ENCODE measurements around the gene ANP32E.

The ANP32E gene

DNA sequence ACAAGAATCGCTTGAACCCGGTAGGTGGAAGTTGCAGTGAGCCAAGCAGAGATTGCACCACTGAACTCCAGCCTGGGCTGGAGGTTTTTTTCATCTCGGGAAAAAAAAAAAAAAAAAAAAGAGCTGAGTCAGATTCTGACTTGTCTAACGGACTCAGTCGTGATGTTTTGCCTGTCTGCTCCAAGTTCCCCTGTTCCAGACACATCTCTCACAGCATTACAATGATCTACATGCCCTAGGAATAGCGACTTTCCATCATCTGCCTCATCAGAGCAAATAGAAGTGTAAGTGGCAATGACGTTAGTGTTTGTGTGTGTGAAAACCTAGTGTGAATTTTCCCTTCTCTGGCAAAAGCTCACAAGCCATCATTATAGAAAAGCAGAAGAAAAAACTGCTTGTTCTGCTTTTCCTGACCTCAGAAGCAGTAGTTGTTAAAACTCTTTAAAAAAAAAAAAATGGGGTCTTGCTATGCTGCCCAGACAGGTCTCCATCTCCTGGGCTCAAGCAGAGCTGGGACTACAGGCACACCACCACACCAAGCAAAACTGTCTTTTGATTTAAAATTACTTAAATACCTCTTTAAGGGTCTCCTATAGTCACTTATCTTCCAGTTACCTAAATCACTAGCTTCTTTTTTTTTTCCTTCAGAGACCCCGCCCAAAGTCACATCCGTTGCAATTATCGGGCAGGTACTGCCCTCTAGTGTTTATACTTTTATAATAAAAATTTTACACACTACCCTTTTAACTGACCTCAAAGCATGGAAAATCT, 48.9 kb downstream of the ANP32E start:
- peak; percentile 79 for TF ChIP-seq RAD21 (IDR thresholded peaks at IDR 0.05; ENCODE audit: low read depth)
- no peak for TF ChIP-seq ZBTB7A (IDR thresholded peaks at IDR 0.05; ENCODE audit: low read depth)

DNA sequence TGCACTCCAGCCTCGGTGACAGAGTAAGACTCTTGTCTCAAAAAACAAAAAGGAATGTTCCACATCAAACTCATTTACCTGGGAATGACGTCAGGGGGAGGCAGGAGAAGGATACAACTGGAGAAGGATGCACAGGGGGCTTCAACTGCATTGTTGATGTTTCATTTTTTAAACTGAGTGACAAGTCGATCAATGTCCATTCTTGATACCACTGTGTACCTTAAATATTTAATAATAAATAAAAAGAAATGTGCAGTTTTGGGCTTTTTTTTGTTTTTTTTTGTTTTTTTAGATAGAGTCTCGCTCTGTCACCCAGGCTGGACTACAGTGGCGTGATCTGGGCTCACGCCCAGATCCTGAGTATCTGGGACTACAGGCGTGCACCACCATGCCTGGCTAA, 50.4 kb downstream of the ANP32E start:
- TF ChIP-seq EP300 (IDR thresholded peaks at IDR 0.05; ENCODE audit: borderline replicate concordance) (no peak), NFIC (IDR thresholded peaks at IDR 0.05) (no peak), ZBTB7A (IDR thresholded peaks at IDR 0.05; ENCODE audit: low read depth) (no peak), FOXM1 (IDR thresholded peaks at IDR 0.05; ENCODE audit: borderline replicate concordance, low read depth) (no peak), CEBPB (IDR thresholded peaks at IDR 0.05) (no peak), TCF12 (IDR thresholded peaks at IDR 0.05; ENCODE audit: low read depth) (no peak)
- TF ChIP-seq, protein P1, sequence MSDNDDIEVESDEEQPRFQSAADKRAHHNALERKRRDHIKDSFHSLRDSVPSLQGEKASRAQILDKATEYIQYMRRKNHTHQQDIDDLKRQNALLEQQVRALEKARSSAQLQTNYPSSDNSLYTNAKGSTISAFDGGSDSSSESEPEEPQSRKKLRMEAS (IDR thresholded peaks at IDR 0.05) = no peak

DNA sequence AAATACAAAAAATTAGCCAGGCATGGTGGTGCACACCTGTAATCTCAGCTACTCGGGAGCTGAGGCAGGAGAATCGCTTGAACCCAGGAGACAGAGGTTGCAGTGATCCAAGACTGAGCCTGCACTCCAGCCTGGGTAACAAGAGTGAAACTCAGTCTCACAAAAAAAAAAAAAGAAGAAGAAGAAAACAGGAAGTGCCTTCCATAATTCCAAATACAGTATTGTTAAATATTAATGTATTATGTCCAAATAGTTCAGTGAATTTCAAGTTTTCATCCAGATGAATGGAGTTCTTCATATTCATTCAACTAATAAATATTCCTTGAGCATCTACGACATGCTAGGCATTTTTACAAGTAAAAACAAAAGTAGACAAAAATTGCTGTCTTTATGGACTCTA, 52.9 kb downstream of the ANP32E start:
- TF ChIP-seq TEAD4 (IDR thresholded peaks at IDR 0.05) = no peak
- TF ChIP-seq TAF1 (IDR thresholded peaks at IDR 0.05; ENCODE audit: low read depth) = no peak
- no peak for TF ChIP-seq YY1 (IDR thresholded peaks at IDR 0.05; ENCODE audit: low read depth)
- no peak for TF ChIP-seq ZBTB7A (IDR thresholded peaks at IDR 0.05; ENCODE audit: low read depth)
- TF ChIP-seq CREB1 (IDR thresholded peaks at IDR 0.05; ENCODE audit: low read depth) = no peak
- TF ChIP-seq NFIC (IDR thresholded peaks at IDR 0.05) = no peak
- TF ChIP-seq EGR1 (IDR thresholded peaks at IDR 0.05) = no peak
- no peak for TF ChIP-seq CEBPB (IDR thresholded peaks at IDR 0.05)
- TF ChIP-seq, protein P1 (IDR thresholded peaks at IDR 0.05) = no peak
- TF ChIP-seq TCF12 (IDR thresholded peaks at IDR 0.05; ENCODE audit: low read depth) = no peak
- no peak for TF ChIP-seq FOXM1 (IDR thresholded peaks at IDR 0.05; ENCODE audit: borderline replicate concordance, low read depth)
- no peak for TF ChIP-seq RAD21 (IDR thresholded peaks at IDR 0.05; ENCODE audit: low read depth)
- TF ChIP-seq, protein P2, sequence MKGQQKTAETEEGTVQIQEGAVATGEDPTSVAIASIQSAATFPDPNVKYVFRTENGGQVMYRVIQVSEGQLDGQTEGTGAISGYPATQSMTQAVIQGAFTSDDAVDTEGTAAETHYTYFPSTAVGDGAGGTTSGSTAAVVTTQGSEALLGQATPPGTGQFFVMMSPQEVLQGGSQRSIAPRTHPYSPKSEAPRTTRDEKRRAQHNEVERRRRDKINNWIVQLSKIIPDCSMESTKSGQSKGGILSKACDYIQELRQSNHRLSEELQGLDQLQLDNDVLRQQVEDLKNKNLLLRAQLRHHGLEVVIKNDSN (IDR thresholded peaks at IDR 0.05) = no peak
- TF ChIP-seq EP300 (IDR thresholded peaks at IDR 0.05; ENCODE audit: borderline replicate concordance) = no peak
- TF ChIP-seq, protein P3, sequence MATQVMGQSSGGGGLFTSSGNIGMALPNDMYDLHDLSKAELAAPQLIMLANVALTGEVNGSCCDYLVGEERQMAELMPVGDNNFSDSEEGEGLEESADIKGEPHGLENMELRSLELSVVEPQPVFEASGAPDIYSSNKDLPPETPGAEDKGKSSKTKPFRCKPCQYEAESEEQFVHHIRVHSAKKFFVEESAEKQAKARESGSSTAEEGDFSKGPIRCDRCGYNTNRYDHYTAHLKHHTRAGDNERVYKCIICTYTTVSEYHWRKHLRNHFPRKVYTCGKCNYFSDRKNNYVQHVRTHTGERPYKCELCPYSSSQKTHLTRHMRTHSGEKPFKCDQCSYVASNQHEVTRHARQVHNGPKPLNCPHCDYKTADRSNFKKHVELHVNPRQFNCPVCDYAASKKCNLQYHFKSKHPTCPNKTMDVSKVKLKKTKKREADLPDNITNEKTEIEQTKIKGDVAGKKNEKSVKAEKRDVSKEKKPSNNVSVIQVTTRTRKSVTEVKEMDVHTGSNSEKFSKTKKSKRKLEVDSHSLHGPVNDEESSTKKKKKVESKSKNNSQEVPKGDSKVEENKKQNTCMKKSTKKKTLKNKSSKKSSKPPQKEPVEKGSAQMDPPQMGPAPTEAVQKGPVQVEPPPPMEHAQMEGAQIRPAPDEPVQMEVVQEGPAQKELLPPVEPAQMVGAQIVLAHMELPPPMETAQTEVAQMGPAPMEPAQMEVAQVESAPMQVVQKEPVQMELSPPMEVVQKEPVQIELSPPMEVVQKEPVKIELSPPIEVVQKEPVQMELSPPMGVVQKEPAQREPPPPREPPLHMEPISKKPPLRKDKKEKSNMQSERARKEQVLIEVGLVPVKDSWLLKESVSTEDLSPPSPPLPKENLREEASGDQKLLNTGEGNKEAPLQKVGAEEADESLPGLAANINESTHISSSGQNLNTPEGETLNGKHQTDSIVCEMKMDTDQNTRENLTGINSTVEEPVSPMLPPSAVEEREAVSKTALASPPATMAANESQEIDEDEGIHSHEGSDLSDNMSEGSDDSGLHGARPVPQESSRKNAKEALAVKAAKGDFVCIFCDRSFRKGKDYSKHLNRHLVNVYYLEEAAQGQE (IDR thresholded peaks at IDR 0.05; ENCODE audit: low read depth) = no peak

DNA sequence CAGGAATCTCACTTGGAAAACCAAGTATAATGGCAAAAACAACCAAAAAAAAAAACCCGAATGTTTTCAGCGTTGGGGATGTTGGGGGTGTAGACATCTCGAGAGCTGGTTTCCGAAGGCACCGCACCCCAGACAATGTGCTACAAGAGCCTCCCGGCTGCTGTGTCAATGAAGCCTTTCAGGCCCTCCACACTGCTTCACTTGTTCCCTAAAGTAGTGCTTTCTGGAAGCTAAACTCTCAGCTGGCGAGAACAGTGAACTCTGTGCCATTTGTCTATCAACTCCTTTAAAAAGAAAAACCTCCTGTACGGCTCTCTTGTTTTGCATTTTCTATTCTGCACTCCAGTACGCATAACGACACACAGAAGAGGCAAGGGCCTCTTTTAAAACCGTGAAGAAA, 53.7 kb downstream of the ANP32E start:
- TF ChIP-seq TAF1 (IDR thresholded peaks at IDR 0.05; ENCODE audit: low read depth) (no peak), EGR1 (IDR thresholded peaks at IDR 0.05) (no peak), RAD21 (IDR thresholded peaks at IDR 0.05; ENCODE audit: low read depth) (no peak), EP300 (IDR thresholded peaks at IDR 0.05; ENCODE audit: borderline replicate concordance) (no peak), TEAD4 (IDR thresholded peaks at IDR 0.05) (no peak), CREB1 (IDR thresholded peaks at IDR 0.05; ENCODE audit: low read depth) (no peak), YY1 (IDR thresholded peaks at IDR 0.05; ENCODE audit: low read depth) (no peak), ZBTB7A (IDR thresholded peaks at IDR 0.05; ENCODE audit: low read depth) (no peak), NFIC (IDR thresholded peaks at IDR 0.05) (no peak), FOXM1 (IDR thresholded peaks at IDR 0.05; ENCODE audit: borderline replicate concordance, low read depth) (no peak), TCF12 (IDR thresholded peaks at IDR 0.05; ENCODE audit: low read depth) (no peak), CEBPB (IDR thresholded peaks at IDR 0.05) (no peak)
- TF ChIP-seq, protein P2 (IDR thresholded peaks at IDR 0.05) = no peak
- TF ChIP-seq, protein P1 (IDR thresholded peaks at IDR 0.05) = no peak
- TF ChIP-seq, protein P3 (IDR thresholded peaks at IDR 0.05; ENCODE audit: low read depth) = no peak

DNA sequence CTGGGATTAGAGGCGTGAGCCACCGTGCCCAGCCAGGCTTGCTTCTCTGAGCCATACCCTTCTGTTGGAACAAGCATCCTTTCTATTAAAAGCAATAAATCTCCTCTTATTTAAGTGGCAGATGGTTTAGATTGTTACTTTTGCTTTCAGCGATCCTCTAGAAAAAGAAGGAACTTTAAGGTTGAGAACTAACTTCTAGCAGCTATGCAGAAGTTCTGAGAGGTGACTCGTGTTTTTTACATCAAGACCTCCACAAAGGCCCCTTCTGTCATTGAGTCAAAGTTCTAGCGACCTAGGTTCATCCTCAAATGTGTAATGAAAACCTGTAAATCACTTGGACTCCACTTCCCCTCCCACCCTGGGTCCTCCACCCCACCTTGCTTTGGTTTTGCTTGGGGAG, 55.4 kb downstream of the ANP32E start:
- TF ChIP-seq YY1 (IDR thresholded peaks at IDR 0.05; ENCODE audit: low read depth) (no peak), FOXM1 (IDR thresholded peaks at IDR 0.05; ENCODE audit: borderline replicate concordance, low read depth) (no peak), TEAD4 (IDR thresholded peaks at IDR 0.05) (no peak), NFIC (IDR thresholded peaks at IDR 0.05) (no peak), CEBPB (IDR thresholded peaks at IDR 0.05) (no peak), CREB1 (IDR thresholded peaks at IDR 0.05; ENCODE audit: low read depth) (no peak), TAF1 (IDR thresholded peaks at IDR 0.05; ENCODE audit: low read depth) (no peak), EP300 (IDR thresholded peaks at IDR 0.05; ENCODE audit: borderline replicate concordance) (no peak), TCF12 (IDR thresholded peaks at IDR 0.05; ENCODE audit: low read depth) (no peak), EGR1 (IDR thresholded peaks at IDR 0.05) (no peak), ZBTB7A (IDR thresholded peaks at IDR 0.05; ENCODE audit: low read depth) (no peak), RAD21 (IDR thresholded peaks at IDR 0.05; ENCODE audit: low read depth) (no peak)
- TF ChIP-seq, protein P3 (IDR thresholded peaks at IDR 0.05; ENCODE audit: low read depth) = no peak
- TF ChIP-seq, protein P2 (IDR thresholded peaks at IDR 0.05) = no peak
- TF ChIP-seq, protein P1 (IDR thresholded peaks at IDR 0.05) = no peak
